Measurements from ENCODE around the gene CREBBP. TPM values are rescaled to one million over a fixed set of nuclear protein-coding genes. Genes with fewer than 3 reads are reported as not detected.

CREBBP gene
- 36.8 and 37.5 TPM in 2 replicates for total RNA-seq

GRCh38 chr16:3880623-3881498, at the start of gene CREBBP:
Gene CREBBP, minus strand, starts transcription at chr16:3880713. Its CDS starts 797 bp downstream, at chr16:3879916.

GRCh38 chr16:3717235-3718018, 163.1 kb downstream of the CREBBP start, which contains the start of gene TRAP1:
Gene TRAP1, minus strand, starts transcription at chr16:3717524. Its CDS starts 16 bp downstream, at chr16:3717508.

Other genes starting within 250 kb of the CREBBP start
- gene DNASE1, start 226.0 kb downstream of the CREBBP start, total RNA-seq = 5.4 and 6.5 TPM in 2 replicates
- 37.7 and 41.2 TPM in 2 replicates for gene TRAP1, start 163.2 kb downstream of the CREBBP start, total RNA-seq
- 18.0 and 19.5 TPM in 2 replicates for gene ADCY9, start 235.7 kb upstream of the CREBBP start, total RNA-seq

All from cardiac ventricle fibroblast (primary cell).